Lung (tissue), 12 donors: Measurements from ENCODE around the gene CELA2B. TPM values are rescaled to one million over a fixed set of nuclear protein-coding genes. Genes with fewer than 3 reads are reported as not detected.

Experiments
- ATAC-seq: fragments of 200-7000 bp; cut with Tn5 transposase; one replicate; pipeline ENCODE4 v1.9.1; 2020; ENCODE audit warnings: moderate number of reproducible peaks; ENCODE audit not compliant: insufficient read depth, low FRiP score
- DNase-seq, 3 donors: peaks; one replicate each; pipeline ENCODE4 v3.0.0-alpha.2; 2013 to 2017
- H3K27ac ChIP-seq, 2 donors: one replicate each; pipeline ENCODE4 v1.5.1; 2013; ENCODE audit warnings: mild to moderate bottlenecking in 2 of 2, moderate library complexity in 2 of 2, control low read depth in 1 of 2, inconsistent platforms in 1 of 2, low read depth in 1 of 2, low read length in 1 of 2
- H3K27me3 ChIP-seq, 3 donors: one replicate each; pipeline ENCODE4 v1.5.1; 2013; ENCODE audit warnings: low read length in 2 of 3; ENCODE audit not compliant: control insufficient read depth in 3 of 3, insufficient read depth in 3 of 3
- H3K36me3 ChIP-seq, 4 donors: one replicate each; pipeline ENCODE4 v1.5.1; 2013; ENCODE audit warnings: low read length in 4 of 4, mild to moderate bottlenecking in 1 of 4, moderate library complexity in 1 of 4; ENCODE audit not compliant: control insufficient read depth in 4 of 4, insufficient read depth in 4 of 4
- H3K4me1 ChIP-seq, 5 donors: one replicate each; pipeline ENCODE4 v1.5.1; 2013; ENCODE audit warnings: low read length in 5 of 5, mild to moderate bottlenecking in 2 of 5, moderate library complexity in 1 of 5; ENCODE audit not compliant: control insufficient read depth in 5 of 5, insufficient read depth in 5 of 5
- H3K4me3 ChIP-seq: one replicate; pipeline ENCODE4 v1.5.1; 2013; ENCODE audit warnings: mild to moderate bottlenecking, control low read depth, moderate library complexity
- H3K9ac ChIP-seq, 2 donors: one replicate each; pipeline ENCODE4 v1.5.1; 2013; ENCODE audit warnings: low read length in 2 of 2, control low read depth in 1 of 2; ENCODE audit not compliant: insufficient read depth in 1 of 2
- H3K9me3 ChIP-seq, 4 donors: one replicate each; pipeline ENCODE4 v1.5.1; 2013; ENCODE audit warnings: low read length in 3 of 4, mild to moderate bottlenecking in 1 of 4, moderate library complexity in 1 of 4; ENCODE audit not compliant: control insufficient read depth in 4 of 4, insufficient read depth in 3 of 4
- WGBS, 2 donors: extraction: QIAGEN DNeasy Blood & Tissue Kit; methylation state at CpG; one replicate each; pipeline ENCODE4 v1.1.7; 2013; 5-methylcytosine and 5-hydroxymethylcytosine counted together
- polyA plus RNA-seq, 2 donors: library from polyadenylated mRNA; stranded (reverse); fragments of 200-250 nt; gene quantifications; one replicate each; pipeline ENCODE4 v1.2.1, GENCODE V29; 2013
- total RNA-seq, 2 donors: library from RNA; depleted of rRNA in 1 of 2; stranded (reverse); fragments of >200 nt in 1 of 2; gene quantifications; one replicate each; pipeline ENCODE4 v1.2.1, GENCODE V29; 2014 to 2021
- TF ChIP-seq, protein P1 (sequence below): IDR thresholded peaks from 2 replicates; pipeline ENCODE4 v1.5.1; 2012; ENCODE audit warnings: mild to moderate bottlenecking; ENCODE audit errors: control extremely low read depth, extremely low read depth
- donor health status: control.
- donor health status: control.
- donor health status: Bipolar disorder and iron deficiency.
- donor health status: healthy.
- donor health status: DM: yes; HTN: yes; CAD: no.

Gene CELA2B
- total and polyA plus RNA-seq, 4 donors = 0.63 to 1.3 TPM; not detected in 2

DNA sequence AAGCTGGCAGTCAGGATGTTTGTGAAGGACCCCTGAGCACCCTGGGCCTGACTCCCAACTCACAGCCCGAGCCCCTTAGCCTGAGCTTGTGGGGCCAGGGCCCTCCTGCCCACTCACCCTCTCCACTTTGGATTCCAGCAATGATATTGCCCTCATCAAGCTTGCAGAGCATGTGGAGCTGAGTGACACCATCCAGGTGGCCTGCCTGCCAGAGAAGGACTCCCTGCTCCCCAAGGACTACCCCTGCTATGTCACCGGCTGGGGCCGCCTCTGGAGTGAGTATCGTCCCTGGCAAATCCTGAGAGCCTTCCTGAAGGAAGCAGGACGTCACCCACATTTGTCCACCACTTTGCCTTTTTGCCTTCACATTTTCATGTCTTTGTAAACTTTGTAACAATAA lies 32.6 kb upstream of the CELA2B start:
- H3K27ac ChIP-seq = no peak overlapping the region
- TF ChIP-seq, protein P1, sequence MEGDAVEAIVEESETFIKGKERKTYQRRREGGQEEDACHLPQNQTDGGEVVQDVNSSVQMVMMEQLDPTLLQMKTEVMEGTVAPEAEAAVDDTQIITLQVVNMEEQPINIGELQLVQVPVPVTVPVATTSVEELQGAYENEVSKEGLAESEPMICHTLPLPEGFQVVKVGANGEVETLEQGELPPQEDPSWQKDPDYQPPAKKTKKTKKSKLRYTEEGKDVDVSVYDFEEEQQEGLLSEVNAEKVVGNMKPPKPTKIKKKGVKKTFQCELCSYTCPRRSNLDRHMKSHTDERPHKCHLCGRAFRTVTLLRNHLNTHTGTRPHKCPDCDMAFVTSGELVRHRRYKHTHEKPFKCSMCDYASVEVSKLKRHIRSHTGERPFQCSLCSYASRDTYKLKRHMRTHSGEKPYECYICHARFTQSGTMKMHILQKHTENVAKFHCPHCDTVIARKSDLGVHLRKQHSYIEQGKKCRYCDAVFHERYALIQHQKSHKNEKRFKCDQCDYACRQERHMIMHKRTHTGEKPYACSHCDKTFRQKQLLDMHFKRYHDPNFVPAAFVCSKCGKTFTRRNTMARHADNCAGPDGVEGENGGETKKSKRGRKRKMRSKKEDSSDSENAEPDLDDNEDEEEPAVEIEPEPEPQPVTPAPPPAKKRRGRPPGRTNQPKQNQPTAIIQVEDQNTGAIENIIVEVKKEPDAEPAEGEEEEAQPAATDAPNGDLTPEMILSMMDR = no peak
- 57 to 78% methylated on average over 5 of the region's 5 CpGs for WGBS, 2 donors
- peaks cover 0 to 10% (median 0%) of the 10 kb centered on the region in 5 donors for H3K4me1 ChIP-seq
- H3K27me3 ChIP-seq = peaks cover 0 to 6% (median 0%) of the 10 kb centered on the region in 3 donors
- no peak overlapping the region for H3K9ac ChIP-seq
- no peak for DNase-seq
- H3K36me3 ChIP-seq = no peaks in the 10 kb centered on the region
- H3K4me3 ChIP-seq = no peak overlapping the region
- ATAC-seq = no peak
- H3K9me3 ChIP-seq = no peaks in the 10 kb centered on the region

DNA sequence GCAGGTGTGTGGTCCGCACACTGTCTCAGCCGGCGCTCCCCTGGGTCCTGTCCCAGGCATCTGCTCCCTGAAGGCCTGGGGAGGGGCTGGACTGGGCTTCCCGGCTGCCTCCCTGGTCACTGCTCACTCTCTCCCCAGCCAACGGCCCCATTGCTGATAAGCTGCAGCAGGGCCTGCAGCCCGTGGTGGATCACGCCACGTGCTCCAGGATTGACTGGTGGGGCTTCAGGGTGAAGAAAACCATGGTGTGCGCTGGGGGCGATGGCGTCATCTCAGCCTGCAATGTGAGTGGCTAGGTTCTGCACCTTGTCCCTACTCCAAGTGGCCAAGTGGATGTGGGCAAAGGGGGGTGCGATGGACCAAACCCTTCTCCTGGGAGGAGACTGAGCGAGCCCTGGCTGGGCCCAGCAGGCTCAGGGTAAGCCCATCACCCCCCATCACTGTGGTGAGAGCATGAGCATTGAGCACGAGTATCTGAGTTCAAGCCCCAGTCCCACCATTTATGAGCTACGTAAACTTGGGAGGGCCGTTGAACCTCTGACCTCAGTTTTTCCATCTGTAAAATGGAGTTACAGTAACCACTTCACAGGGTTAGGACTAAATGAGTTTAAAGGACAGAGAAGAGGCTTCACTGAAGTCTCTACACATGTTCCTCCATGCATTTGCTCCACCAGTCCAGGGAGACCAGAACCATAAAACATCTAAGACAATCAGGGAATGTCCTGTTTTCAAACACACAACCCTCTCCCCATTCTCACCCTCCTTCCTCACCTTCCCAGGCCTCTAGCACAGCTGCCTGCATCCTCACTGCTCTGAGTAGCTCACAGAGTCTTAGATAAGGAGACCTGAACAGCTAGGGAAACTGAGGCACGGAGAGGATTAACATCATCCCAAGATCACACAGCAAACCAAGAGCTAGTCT lies 31.2 kb upstream of the CELA2B start:
- 78 to 84% methylated on average over 17 of the region's 17 CpGs for WGBS, 2 donors
- ATAC-seq (no peak), DNase-seq (peak in 1 of 3 donors; percentile 28)
- H3K9ac ChIP-seq = no peak overlapping the region
- H3K9me3 ChIP-seq = peaks cover 0 to 1% (median 0%) of the 10 kb centered on the region in 4 donors
- no peaks in the 10 kb centered on the region for H3K36me3 ChIP-seq
- TF ChIP-seq, protein P1 = no peak
- no peak overlapping the region for H3K27ac ChIP-seq
- H3K4me3 ChIP-seq = no peak overlapping the region
- H3K4me1 ChIP-seq = peaks cover 0 to 10% (median 0%) of the 10 kb centered on the region in 5 donors
- peaks cover 0 to 6% (median 0%) of the 10 kb centered on the region in 3 donors for H3K27me3 ChIP-seq

DNA sequence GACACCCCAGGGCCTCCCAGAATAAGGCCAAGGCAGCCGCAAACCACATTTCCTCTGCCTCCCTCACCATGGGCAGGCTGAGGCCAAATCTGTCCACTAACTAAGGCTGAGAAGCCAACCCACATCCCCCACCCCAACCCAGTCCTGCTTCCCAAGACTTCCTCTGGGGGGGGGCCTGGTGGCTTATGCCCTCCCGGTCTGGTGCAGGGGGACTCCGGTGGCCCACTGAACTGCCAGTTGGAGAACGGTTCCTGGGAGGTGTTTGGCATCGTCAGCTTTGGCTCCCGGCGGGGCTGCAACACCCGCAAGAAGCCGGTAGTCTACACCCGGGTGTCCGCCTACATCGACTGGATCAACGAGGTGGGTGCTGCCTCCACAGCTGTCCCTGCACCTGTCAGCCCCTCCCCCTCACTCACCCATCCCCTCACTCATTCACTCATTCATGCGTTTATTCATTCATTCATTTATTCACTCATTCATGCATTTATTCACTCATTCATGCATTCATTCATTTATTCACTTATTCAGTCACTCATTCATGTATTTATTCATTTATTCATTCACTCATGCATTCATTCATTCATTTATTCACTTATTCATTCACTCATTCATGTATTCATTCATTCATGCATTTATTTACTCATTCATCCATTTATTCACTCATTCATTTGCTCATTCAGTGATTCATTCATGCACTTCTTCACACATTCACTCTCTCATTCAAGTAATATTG lies 30.3 kb upstream of the CELA2B start:
- DNase-seq = no peak
- no peak for ATAC-seq
- peaks cover 0 to 6% (median 0%) of the 10 kb centered on the region in 3 donors for H3K27me3 ChIP-seq
- 68 to 76% methylated on average over 14 of the region's 14 CpGs for WGBS, 2 donors
- TF ChIP-seq, protein P1 = no peak
- H3K9ac ChIP-seq = no peak overlapping the region
- no peak overlapping the region for H3K27ac ChIP-seq
- no peaks in the 10 kb centered on the region for H3K36me3 ChIP-seq
- H3K4me1 ChIP-seq = peaks cover 0 to 10% (median 0%) of the 10 kb centered on the region in 5 donors
- no peak overlapping the region for H3K4me3 ChIP-seq
- peaks cover 0 to 1% (median 0%) of the 10 kb centered on the region in 4 donors for H3K9me3 ChIP-seq
